ENCODE measurements around the gene PDE12. TPM values are rescaled to one million over a fixed set of nuclear protein-coding genes. Genes with fewer than 3 reads are reported as not detected.

The PDE12 gene
- total RNA-seq, result 10 to 100 TPM; 19.2 to 19.9 TPM

- Mint-ChIP-seq H3K4me1 (peaks cover 29% of the 10 kb centered on the region), H3K27me3 (no peaks in the 10 kb centered on the region), H3K9me3 (ENCODE audit: low read depth) (no peaks in the 10 kb centered on the region), H3K27ac (peak within 1 kb of the TSS; percentile 100), H3K4me3 (peak within 1 kb of the TSS; percentile 91), H3K36me3 (ENCODE audit: low read depth) (peaks cover 27% of the 10 kb centered on the region)
- CTCF ChIA-PET, result interaction anchor here (0.8 to 2.7 kb wide), 4 partner anchors 9 to 158 kb away, joined by 3 to 10 read pairs (median 4); partner anchors contain the start of gene ARF4
- DNase-seq (peak; percentile 91), ATAC-seq (peak; percentile 82)
- intact Hi-C loops (cut with DNase I, micrococcal nuclease), result loop anchor here (1.0 to 10.0 kb wide), 10 partner anchors 41 to 876 kb away; partner anchors contain the start of genes DENND6A (in 2 of the 2), ABHD6 (in 1 of the 2), APPL1 (in 1 of the 2) and ARF4 (in 1 of the 2)
- POLR2A ChIA-PET, result interaction anchor here (0.7 to 4.1 kb wide), 7 partner anchors 10 to 259 kb away, joined by 3 to 30 read pairs (median 4); partner anchors contain the start of gene ARF4
Observed at GRCh38 chr3:57555738-57556458, at the start of gene PDE12. Gene PDE12 (plus strand): TSS chr3:57556274. CDS start chr3:57556380, 106 bp downstream.

GRCh38 chr3:57512166-57512565, 43.9 kb upstream of the PDE12 start:
- POLR2A ChIA-PET, result interaction anchor here (0.6 kb wide), 1 partner anchor 414 kb away, joined by 4 read pairs; no protein-coding TSS in a partner anchor
- intact Hi-C loops (cut with DNase I, micrococcal nuclease), result no loop called here

GRCh38 chr3:57518276-57518915, 37.7 kb upstream of the PDE12 start:
- ATAC-seq, result no peak
- Mint-ChIP-seq H3K27me3 (peaks cover 6% of the 10 kb centered on the region), H3K27ac (no peak overlapping the region), H3K4me1 (no peaks in the 10 kb centered on the region), H3K36me3 (ENCODE audit: low read depth) (no peaks in the 10 kb centered on the region), H3K4me3 (no peak overlapping the region), H3K9me3 (ENCODE audit: low read depth) (no peaks in the 10 kb centered on the region)
- intact Hi-C loops (cut with DNase I, micrococcal nuclease), result no loop called here
- no peak for DNase-seq
- CTCF ChIA-PET, result interaction anchor here (1.1 kb wide), 1 partner anchor 10 kb away, joined by 3 read pairs; no protein-coding TSS in a partner anchor
- POLR2A ChIA-PET, result no interaction called here

More at GRCh38 chr3:57512166-57512565, 43.9 kb upstream of the PDE12 start:
- DNase-seq (no peak), ATAC-seq (no peak)
- Mint-ChIP-seq H3K4me1 (no peaks in the 10 kb centered on the region), H3K27me3 (peaks cover 5% of the 10 kb centered on the region), H3K27ac (no peak overlapping the region), H3K36me3 (ENCODE audit: low read depth) (no peaks in the 10 kb centered on the region), H3K9me3 (ENCODE audit: low read depth) (no peaks in the 10 kb centered on the region), H3K4me3 (no peak overlapping the region)
- CTCF ChIA-PET, result no interaction called here

- CTCF ChIA-PET, result no interaction called here
Observed at GRCh38 chr3:57530071-57530608, 25.9 kb upstream of the PDE12 start.

GRCh38 chr3:57538465-57538864, 17.6 kb upstream of the PDE12 start:
- intact Hi-C loops (cut with DNase I, micrococcal nuclease), result no loop called here
- DNase-seq (no peak), ATAC-seq (no peak)
- Mint-ChIP-seq H3K4me1 (no peaks in the 10 kb centered on the region), H3K36me3 (ENCODE audit: low read depth) (no peaks in the 10 kb centered on the region), H3K9me3 (ENCODE audit: low read depth) (peaks cover 2% of the 10 kb centered on the region), H3K27ac (no peak overlapping the region), H3K27me3 (no peaks in the 10 kb centered on the region), H3K4me3 (no peak overlapping the region)
- POLR2A ChIA-PET, result no interaction called here
- CTCF ChIA-PET, result no interaction called here

More at GRCh38 chr3:57530071-57530608, 25.9 kb upstream of the PDE12 start:
- intact Hi-C loops (cut with DNase I, micrococcal nuclease), result no loop called here
- Mint-ChIP-seq H3K4me3 (no peak overlapping the region), H3K36me3 (ENCODE audit: low read depth) (no peaks in the 10 kb centered on the region), H3K4me1 (no peaks in the 10 kb centered on the region), H3K27ac (no peak overlapping the region), H3K27me3 (peaks cover 2% of the 10 kb centered on the region), H3K9me3 (ENCODE audit: low read depth) (peaks cover 1% of the 10 kb centered on the region)
- no peak for DNase-seq
- ATAC-seq, result no peak
- POLR2A ChIA-PET, result no interaction called here

- Mint-ChIP-seq H3K4me3 (no peak within 1 kb of the TSS), H3K27me3 (peaks cover 5% of the 10 kb centered on the region), H3K4me1 (peaks cover 4% of the 10 kb centered on the region), H3K36me3 (ENCODE audit: low read depth) (no peaks in the 10 kb centered on the region), H3K9me3 (ENCODE audit: low read depth) (no peaks in the 10 kb centered on the region), H3K27ac (no peak within 1 kb of the TSS)
- DNase-seq (peak; percentile 49), ATAC-seq (no peak)
- intact Hi-C loops (cut with DNase I, micrococcal nuclease), result no loop called here
- CTCF ChIA-PET, result no interaction called here
- POLR2A ChIA-PET, result no interaction called here
Observed at GRCh38 chr3:57544181-57545125, 11.6 kb upstream of the PDE12 start, which contains the start of gene DNAH12. Gene DNAH12 (minus strand): TSS chr3:57544344. CDS start chr3:57542870, 1,474 bp downstream.

- ChIA-PET POLR2A (interaction anchor here (1.5 kb wide), 1 partner anchor 11 kb away, joined by 4 read pairs; the partner anchor contains the start of gene PDE12), CTCF (interaction anchor here (0.8 kb wide), 1 partner anchor 11 kb away, joined by 3 read pairs; no protein-coding TSS in a partner anchor)
- intact Hi-C loops (cut with DNase I, micrococcal nuclease), result no loop called here
- no peaks in the 10 kb centered on the region for H3K36me3 Mint-ChIP-seq (ENCODE audit: low read depth)
- H3K4me3 Mint-ChIP-seq, result no peak overlapping the region
- peaks cover 5% of the 10 kb centered on the region for H3K27me3 Mint-ChIP-seq
- no peak for ATAC-seq
- no peaks in the 10 kb centered on the region for H3K9me3 Mint-ChIP-seq (ENCODE audit: low read depth)
- peaks cover 4% of the 10 kb centered on the region for H3K4me1 Mint-ChIP-seq
- no peak for DNase-seq
- H3K27ac Mint-ChIP-seq, result no peak overlapping the region
Observed at GRCh38 chr3:57545636-57546268, 10.3 kb upstream of the PDE12 start.

- ChIA-PET POLR2A (interaction anchor here (1.5 kb wide), 1 partner anchor 10 kb away, joined by 4 read pairs; the partner anchor contains the start of gene PDE12), CTCF (interaction anchor here (0.8 kb wide), 1 partner anchor 12 kb away, joined by 3 read pairs; no protein-coding TSS in a partner anchor)
- intact Hi-C loops (cut with DNase I, micrococcal nuclease), result no loop called here
- peaks cover 4% of the 10 kb centered on the region for H3K4me1 Mint-ChIP-seq
- ATAC-seq (no peak), DNase-seq (no peak)
- H3K36me3 Mint-ChIP-seq (ENCODE audit: low read depth), result no peaks in the 10 kb centered on the region
- no peaks in the 10 kb centered on the region for H3K9me3 Mint-ChIP-seq (ENCODE audit: low read depth)
- H3K27ac Mint-ChIP-seq, result no peak overlapping the region
- no peak overlapping the region for H3K4me3 Mint-ChIP-seq
- H3K27me3 Mint-ChIP-seq, result peaks cover 5% of the 10 kb centered on the region
Observed at GRCh38 chr3:57546616-57547015, 9.5 kb upstream of the PDE12 start.

GRCh38 chr3:57555306-57555705, 768 bp upstream of the PDE12 start:
- peaks cover 23% of the 10 kb centered on the region for H3K4me1 Mint-ChIP-seq
- intact Hi-C loops (cut with DNase I, micrococcal nuclease), result loop anchor here in 1 of 2 experiments (5.0 to 10.0 kb wide), 4 partner anchors 391 to 877 kb away; partner anchors contain the start of genes ABHD6, IL17RD, PDHB and TASOR
- H3K9me3 Mint-ChIP-seq (ENCODE audit: low read depth), result no peaks in the 10 kb centered on the region
- POLR2A ChIA-PET, result interaction anchor here (0.8 to 4.1 kb wide), 3 partner anchors 31 to 260 kb away, joined by 3 to 30 read pairs (median 7); partner anchors contain the start of gene ARF4
- CTCF ChIA-PET, result interaction anchor here (1.0 to 1.4 kb wide), 2 partner anchors 42 to 158 kb away, joined by 4 read pairs; partner anchors contain the start of gene ARF4
- DNase-seq, result peak; percentile 24
- no peaks in the 10 kb centered on the region for H3K27me3 Mint-ChIP-seq
- peaks cover 27% of the 10 kb centered on the region for H3K36me3 Mint-ChIP-seq (ENCODE audit: low read depth)
- no peak for ATAC-seq
- H3K27ac Mint-ChIP-seq, result peak overlapping the region; percentile 100
- peak overlapping the region; percentile 91 for H3K4me3 Mint-ChIP-seq
